ENCODE measurements around the gene FKBP14.
"Not testable (repeated sequence)": the region's sequence is repeated elsewhere in the genome, so short reads cannot be mapped to it uniquely, and the experiment has no call there.

Gene FKBP14

DNA sequence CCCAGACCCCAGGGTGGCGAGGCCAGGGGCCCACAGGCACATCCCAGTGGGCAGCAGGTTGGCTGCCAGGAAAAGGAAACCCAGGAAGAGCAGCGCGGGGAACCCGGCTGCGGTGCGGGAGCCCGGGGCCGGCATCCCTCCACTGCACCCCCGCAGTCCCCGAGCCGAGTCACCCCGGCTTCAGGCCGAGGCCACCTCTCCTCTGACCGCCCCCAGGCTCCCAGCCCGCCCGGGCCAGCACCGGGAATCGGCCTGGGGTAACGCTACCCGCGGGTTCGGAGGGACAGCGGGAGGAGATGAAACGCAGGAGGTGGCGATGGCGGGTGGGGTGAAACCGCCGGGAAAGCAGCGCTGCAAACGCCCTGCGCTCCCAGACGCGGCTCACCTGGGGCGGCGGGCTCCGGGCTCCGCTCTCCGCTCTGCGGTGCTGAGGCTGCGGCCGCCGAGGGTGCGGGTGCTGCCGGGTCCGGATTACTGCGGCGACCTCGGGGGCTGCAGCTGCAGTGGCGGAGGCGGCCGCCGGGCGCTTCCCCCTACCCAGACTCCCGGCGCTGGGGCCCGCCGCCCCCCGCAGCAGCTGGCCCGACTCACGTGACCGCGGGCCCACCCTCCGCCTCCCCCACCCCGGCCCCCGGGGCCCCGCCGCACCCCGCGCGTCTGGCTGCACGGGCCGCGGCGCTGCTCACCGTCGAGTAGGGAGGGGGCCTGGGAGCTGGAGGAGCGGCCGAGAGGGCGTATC, 37.1 kb downstream of the FKBP14 start, which contains the start of gene SCRN1:
Gene SCRN1 (minus strand): TSS at position 545 of the 739 bp plus-strand sequence. CDS start 20,734 bp downstream, outside the sequence.
- peak; percentile 50 for DNase-seq (ENCODE audit: low read depth)

DNA sequence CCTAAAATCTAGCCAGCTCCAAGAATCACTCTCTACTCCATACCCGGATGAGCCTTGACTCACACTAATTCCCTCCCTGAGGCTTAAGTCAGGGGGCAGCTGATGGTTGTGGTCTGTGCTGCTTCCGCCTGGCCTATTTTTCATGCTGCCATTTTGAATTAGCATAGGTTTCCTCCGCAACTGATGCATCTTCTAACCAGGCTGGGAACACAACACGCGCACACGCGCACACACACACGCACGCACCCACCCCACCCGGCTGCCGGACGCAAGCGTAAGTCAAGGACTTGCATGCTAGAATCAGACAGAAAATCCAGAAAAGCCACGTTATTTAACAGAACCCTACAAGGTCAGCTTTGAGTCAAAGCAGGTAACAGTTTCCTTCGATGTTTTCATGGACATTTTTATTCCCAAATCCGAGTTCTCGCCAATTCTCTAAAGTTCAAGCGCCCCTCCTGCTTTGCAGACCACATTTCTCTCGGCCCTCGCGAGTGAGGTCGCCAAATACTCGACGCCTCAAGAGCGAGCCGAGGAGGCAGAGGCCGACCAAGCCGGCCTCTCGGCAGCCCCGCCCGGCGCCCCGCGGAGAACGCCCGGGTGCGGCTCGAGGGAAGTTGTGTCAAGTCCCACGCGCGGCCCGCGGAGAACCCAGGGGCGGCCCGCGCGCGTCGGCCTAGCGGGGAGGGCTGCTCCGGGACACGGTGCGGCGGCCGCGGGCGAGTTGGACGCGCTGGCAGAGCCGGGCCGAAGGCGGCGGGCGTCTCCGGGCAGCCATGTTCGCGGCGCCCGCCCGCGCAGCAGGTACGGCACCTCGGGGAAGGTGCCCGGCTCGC, 37.9 kb downstream of the FKBP14 start:
- DNase-seq (ENCODE audit: low read depth) = peak; percentile 82

DNA sequence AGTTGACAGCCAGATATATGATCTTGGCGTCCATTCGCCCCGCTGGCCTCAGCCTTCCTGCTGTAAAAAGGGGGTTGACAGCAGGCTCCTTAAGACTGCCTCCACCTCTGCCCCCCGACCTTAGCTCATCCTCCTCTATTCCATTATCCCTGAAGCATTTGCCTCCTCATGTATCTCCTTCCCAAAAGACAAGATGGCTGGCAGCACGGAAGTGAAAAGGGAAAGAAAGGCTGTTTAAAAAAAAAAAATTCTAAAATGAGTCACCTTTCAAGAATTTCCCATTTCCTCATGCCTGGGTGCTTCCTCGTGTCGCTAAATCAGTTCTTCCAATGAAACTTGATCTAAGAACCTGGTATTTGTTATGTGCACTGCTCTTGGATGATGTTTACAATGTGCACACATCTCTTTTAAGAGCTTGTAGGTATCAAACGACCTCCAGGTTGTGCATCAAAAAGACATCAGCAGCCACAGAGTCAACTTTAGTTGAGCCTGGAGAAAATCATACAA, 38.6 kb downstream of the FKBP14 start:
- DNase-seq (ENCODE audit: low read depth) = peak; percentile 89

DNA sequence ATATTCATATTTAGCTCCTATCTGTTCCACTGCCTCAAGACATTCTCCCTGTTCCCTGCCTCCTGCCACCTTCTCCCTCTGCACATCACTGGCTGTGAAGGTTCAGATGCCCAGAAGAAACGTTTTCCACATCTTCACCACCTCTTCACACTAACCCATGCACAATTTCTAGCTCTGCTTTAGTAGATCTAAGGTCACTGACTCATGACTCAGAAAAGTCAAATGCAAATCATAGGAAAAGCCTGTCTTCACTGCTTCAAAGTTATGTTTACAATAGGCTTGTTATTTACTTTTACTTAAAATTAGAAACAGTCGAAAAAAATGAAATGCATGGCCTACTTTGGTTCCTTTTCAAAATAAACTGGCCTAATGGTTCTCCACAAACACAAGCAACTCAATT, 39.4 kb downstream of the FKBP14 start:
- peak; percentile 62 for DNase-seq (ENCODE audit: low read depth)

DNA sequence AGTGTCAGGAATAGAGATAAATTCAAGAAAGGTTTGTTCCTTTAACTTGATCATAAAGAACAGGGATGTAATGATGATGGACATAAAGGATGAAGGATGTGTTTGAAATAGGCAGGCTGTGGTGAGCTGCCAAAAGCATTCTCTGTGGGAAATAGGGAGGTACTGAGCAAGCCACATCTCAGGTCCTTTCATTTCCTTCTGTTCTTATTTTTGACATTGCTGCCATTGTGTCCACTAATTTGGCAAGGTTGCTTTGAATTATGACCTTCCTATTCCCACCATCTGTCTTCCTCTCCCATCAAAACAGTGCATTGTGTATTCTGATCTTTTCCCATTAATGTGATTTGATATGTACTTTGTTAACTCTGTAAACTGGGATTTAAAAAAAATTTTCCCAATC, 46.4 kb downstream of the FKBP14 start:
- no peak for DNase-seq (ENCODE audit: low read depth)

DNA sequence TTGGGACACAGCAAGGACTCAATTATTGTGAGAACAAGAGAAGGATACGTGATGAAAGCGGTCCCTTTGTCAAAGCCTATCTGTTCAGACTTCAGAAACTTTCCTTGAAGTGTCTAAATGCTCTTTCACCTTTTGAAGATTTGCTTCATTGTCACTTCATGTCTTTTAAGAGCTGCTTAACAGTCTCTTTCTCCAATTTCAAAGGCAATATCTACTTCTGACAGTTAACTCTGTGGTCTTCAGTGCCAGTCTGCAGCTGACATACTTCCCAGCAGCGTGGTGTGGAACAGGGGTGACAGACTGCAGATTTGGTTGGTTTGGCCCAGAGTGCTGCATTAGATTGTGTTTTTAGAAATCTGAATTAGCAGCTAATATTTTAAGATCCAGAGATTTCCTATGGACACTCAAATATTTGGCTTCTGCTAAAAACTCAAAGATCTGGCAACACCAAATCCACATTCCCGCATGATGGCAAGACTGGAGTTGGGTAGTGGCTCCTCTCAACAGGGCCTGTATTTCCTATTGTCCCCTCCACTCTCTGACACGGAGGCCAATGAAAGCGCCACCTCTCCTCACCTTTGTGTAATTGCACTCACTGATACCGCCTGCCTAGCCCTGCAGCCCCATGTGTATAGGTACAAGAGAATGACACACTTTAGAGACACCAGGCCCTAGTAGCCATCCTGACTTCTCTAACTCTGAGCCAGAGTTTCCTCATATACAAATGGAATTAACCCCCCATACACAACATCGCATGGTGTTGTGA, 48.4 kb downstream of the FKBP14 start:
- DNase-seq (ENCODE audit: low read depth) = no peak

DNA sequence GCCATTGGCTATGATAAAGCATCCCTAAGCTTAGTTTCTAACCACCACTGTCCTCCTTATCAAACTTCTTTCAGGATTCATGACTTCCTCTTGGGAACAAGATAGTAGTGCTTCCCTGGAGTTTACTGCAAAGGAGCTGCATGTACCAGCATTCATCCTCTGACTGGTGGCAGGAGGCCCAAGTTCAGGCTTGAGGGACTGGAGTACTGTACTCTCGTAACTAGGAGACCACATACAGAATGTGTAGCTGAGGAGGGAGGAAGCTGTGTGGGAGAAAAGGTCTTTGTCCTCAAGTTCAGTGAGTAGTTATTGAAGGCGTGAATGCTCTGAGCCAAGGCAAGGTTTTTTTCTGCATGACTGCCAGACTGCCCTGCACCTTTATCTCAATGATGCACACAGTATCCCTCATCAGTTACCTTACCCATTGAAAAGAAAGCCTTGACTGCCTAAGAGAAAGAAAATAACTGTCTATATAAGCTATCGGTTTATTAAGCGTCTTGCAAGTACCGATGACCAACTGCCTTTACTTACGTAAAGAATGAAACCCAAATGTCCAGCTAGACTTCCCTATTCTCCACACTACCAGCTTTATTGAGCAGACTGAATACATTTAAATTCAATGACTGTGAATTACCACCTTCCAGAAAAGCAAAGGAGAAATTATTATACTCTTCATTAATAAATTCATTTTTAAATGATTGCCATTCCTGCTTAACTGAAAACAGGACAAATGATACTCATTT, 49.7 kb downstream of the FKBP14 start:
- no peak for DNase-seq (ENCODE audit: low read depth)

DNA sequence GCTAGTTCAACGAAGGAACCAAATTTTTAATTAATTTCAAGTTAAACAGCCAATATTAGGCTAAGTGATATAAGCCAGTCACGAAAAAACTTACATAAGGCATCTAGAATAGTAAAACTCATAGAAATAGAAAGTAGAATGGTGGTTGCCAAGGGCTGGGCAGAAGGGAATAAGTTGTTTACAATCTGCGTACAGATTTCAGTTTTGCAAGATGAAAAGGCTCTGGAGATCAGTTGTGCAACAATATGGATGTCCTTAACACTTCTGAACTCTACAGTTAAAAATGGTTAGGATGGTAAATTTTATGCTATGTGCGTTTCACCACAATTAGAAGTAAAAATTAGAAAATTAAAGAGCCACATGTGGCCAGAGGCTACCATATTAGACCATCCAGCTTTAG, 50.2 kb downstream of the FKBP14 start:
- DNase-seq (ENCODE audit: low read depth) = no peak

DNA sequence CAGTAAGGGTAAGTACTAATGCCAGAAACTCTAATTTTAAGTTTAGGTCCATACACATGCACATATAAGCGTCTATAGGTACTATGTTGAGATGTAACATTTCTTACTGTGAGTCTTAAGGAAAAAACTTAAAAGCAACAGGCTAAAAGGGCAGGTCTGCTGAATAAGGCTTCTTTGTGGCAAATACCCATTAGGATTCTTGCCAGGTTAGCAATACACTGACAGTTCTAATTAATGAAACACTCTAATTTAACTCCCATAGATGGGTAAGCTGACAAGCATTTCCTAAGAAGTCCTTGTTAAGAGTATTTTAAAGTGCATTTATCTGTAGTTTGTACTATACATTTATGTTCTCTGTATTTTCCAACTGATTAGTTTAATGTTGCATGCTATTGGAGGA, 50.9 kb downstream of the FKBP14 start:
- peak; percentile 13 for DNase-seq (ENCODE audit: low read depth)

DNA sequence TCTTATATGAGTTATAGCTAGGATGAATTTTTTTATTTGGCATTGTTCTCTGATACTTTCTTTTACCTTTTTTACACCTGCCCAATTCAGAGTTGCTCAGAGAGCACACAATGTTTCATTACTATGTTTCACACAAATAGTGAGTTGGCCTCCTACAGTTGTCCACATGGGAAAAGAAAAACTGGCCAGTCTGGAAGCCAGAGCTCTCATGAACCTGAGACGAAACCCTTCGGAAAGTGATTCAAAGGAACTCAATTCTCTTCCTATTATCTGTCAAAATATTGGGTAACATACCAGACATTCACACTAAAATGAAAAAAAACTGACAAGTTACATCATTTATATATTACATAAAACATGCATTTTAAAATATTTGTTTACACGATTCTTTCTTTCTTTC, 52.2 kb downstream of the FKBP14 start:
- no peak for DNase-seq (ENCODE audit: low read depth)

DNA sequence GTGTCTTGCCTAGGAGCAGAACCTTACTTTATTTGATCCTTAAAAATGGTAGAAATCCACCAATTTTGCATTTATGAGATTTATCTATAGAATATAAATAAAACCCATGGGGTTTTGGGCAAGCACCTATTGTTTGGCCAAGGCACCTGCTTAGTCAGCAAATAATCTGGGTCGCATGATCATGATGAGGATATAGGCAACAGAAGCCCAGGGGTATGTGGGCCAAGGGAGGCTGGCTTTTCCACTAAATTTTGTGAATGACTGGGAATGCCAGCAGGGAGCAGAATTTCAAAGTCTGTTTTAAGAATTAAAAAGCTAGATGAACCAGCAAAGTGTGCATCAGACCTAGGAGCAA, 54.2 kb downstream of the FKBP14 start:
- no peak for DNase-seq (ENCODE audit: low read depth)

DNA sequence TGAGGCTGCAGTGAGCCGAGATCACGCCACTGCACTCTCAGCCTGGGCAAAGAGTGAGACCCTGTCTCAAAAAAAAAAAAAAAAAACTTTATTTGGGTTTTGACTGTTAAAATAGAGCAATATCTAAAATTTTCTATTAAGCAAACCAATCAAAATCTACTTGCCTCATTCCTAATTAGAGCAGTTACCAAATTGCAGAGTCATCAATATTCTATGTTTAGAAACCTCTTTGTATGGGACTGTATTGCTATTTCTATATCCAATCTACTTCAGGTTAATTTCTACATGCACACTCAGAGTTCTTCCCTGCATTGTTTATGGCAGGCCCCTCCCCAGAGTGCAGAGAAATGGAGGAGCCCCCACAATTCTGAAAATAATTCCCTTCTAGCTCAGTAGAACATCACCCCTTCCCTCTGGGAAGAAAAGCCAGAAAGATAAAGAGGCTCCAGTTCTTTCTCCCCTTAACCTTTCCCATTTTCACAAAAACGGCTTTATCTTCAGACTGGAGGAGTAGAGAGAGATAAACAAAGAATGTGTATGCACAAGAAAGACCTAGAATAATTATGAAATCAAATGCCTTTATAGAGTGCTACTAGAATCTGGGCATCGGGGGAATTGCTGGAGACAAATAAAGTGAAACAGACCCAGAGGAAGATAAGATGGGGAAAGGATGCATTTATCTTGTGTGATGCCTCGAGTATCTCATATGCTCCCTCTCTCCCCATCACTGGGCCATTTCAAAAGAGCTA, 54.8 kb downstream of the FKBP14 start:
- DNase-seq (ENCODE audit: low read depth) = no peak

DNA sequence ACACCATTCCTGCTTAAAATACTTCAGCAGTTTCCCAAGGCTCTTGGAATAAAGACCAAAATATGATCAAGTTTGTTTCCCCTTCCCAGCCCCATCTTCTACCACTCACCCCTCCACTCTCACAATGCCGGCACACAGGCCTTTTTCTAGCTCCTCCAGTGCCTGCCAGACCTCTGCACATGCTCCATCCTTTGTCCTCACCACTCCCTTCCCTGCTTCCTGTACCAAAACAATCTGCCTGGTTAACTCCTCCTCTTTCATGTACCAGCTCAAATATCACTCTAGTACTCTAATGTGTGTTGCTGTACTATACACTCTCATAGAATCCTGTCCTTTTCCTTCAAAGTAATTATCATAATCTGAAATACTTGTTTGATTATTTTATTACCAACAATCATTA, 56.3 kb downstream of the FKBP14 start:
- peak; percentile 10 for DNase-seq (ENCODE audit: low read depth)

DNA sequence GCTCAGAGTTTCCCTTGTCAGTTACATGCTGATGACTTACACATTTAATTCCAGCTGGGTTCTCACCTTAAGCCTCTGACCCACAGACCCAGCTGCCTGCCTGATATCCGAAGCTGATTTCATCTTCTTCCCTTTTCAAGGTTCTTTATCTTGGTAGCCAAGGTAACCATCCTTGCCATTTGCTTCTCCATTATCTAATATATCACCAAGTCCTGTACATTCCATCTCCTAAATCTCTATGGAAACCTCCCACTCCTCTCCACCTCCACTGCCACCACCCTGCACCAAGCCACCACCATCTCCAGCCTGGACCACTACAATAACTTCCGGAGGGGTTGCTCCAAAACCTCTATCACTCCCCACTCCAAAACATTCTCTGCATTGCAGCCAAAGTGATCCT, 56.8 kb downstream of the FKBP14 start:
- no peak for DNase-seq (ENCODE audit: low read depth)

DNA sequence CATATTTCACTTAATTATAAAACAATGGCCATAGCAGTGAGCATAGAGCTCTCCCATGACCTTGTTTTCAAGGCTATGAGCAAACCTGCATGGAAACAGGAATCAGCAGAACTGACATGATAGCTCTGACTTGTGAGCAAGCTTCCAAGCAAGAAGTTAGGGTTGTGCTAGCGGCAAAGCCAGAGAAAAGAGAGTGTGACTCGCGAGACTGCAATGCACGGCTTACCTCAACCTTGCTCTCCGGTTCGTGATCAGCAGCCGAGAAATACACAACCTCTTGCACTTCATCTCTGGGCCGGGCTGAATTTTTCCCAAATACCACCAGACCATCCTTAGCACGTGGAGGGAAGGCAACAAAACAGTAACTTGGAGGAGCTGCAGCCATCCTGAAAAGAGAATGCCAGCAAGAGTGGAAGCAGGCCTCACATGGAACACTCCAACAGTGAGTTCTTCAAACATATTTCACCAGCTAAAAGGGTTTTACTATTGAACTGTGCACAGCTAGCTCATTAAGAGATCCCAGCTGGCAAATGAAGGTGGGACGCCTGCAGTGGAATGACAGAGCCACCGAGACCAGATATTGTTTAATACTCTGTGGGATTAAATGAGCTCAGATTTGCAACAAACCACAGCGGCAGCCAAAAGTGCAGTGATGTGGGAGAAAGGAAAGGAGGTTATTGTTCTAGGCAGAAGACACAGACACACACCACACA, 57.7 kb downstream of the FKBP14 start:
- DNase-seq (ENCODE audit: low read depth) = peak; percentile 74

DNA sequence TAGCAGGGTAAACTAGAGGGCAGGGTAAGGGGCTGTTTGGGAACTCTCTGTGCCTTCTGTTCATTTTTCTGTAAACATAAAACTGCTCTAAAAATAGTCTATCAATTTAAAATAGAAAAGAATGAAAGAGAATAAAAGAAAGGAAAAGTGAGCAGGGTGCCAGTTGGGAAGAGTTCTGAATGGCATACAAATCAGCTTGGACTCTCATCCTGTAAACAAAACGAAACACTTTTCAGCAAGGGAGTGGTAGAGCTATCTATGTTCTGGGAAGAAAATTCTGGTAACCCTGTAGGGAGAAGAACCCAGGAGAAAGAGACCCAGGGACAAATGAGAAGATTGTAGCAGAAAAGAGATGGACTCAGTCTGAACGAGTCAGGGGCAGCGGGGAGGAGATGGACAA, 61.5 kb downstream of the FKBP14 start:
- DNase-seq (ENCODE audit: low read depth) = no peak

DNA sequence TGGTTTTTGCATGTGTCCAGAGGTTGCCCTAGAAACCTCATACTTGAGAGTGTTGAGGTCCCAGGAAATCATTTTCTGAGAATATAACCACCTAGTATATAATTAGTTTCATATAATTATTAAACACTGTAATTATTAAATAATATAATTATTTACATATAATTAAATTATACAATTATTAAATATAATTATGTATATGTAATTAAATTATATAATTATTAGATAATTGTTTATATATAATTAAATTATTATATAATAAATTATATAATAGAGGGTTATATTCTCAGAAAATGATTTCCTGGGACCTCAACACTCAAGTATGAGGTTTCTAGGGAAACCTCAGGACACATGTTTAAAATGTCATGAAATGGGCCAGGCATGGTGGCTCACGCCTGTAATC, 64.5 kb downstream of the FKBP14 start:
- no peak for DNase-seq (ENCODE audit: low read depth)

DNA sequence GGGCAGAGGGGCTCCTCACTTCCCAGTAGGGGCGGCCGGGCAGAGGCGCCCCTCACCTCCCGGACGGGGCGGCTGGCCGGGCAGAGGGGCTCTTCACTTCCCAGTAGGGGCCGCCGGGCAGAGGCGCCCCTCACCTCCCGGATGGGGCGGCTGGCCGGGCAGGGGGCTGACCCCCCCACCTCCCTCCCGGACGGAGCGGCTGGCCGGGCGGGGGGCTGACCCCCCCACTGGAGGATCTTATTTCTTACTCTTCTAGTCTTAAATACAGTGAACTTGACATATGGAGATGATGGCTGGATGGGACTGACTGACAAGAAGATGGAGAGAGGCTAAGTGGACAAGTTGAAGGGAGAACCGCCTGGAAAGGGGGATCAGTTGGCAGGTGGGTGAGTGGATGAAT, 64.9 kb downstream of the FKBP14 start:
- not testable (repeated sequence) for DNase-seq (ENCODE audit: low read depth)

All from EH (cell line).